ENCODE data around the gene PDLIM7. TPM values are rescaled to one million over a fixed set of nuclear protein-coding genes. Genes with fewer than 3 reads are reported as not detected.

PDLIM7 gene
- total and polyA plus RNA-seq, 2 donors (not counting 3 experiments of a cell fraction or from before 2014, with no cell fraction given) = 314 to 318 TPM

DNA sequence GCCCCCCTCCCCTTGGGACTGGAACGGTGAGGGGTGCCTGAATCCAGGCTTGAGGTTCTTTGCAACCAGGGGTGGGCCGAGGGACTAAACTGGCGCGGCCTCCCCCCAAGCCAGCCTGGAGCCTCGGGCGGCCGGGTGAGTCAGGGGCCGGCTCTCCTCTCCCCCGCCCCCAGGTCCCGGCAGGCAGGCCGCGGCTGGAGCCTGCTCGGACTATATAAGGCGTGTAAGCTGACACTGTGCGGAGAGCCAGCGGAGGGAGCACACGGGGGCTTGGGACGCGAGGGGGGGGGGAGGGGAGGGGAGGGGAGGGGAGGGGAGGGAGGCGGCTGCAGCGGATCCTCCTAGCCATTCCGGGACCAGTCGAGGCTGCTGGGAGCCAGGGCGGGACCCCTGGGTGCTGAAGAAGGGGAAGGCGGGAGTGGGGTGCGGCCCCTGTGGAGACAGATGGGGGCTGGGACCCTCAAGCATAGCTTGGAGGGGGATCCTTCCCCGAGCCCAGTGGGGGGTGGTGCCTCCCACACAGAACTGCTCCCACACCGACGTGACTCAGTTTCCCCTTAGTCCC lies 595 bp downstream of the PDLIM7 start:
- Histone ChIP-seq H3K4me3 (replicated peaks in 1 of 3; ENCODE audit: insufficient read depth in 1 of 3, low read depth in 1 of 3, low read length in 3 of 3) (peak overlapping the region; percentile 47 to 79 (median 74)), H3K4me2 (ENCODE audit: insufficient read depth, low read length) (peak overlapping the region; percentile 70), H3K4me1 (ENCODE audit: control insufficient read depth, extremely low read depth, insufficient read depth, low read length) (peaks cover 47% of the 10 kb centered on the region), H3K9ac (replicated peaks; ENCODE audit: extremely low read depth, insufficient read depth, low read length) (peak overlapping the region; percentile 93), H3K79me2 (ENCODE audit: control insufficient read depth, insufficient read depth, low read length) (peaks cover 32% of the 10 kb centered on the region), H3K27me3 (ENCODE audit: control insufficient read depth in 2 of 2, insufficient read depth in 2 of 2, low read length in 2 of 2) (no peaks in the 10 kb centered on the region), H2AFZ (ENCODE audit: low read depth, low read length) (no peak overlapping the region), H3K9me1 (replicated peaks; ENCODE audit: control insufficient read depth, extremely low read depth, insufficient read depth, low read length) (no peaks in the 10 kb centered on the region), H4K20me1 (replicated peaks; ENCODE audit: control insufficient read depth, extremely low read depth, insufficient read depth, low read length) (no peaks in the 10 kb centered on the region), H3K36me3 (ENCODE audit: control insufficient read depth in 2 of 2, extremely low read depth in 1 of 2, insufficient read depth in 2 of 2, low read length in 2 of 2) (peaks cover 5 to 9% of the 10 kb centered on the region in 2 experiments), H3K9me3 (replicated peaks; ENCODE audit: control insufficient read depth, insufficient read depth, low read length) (no peaks in the 10 kb centered on the region), H3K27ac (ENCODE audit: insufficient read depth, low read depth, low read length) (peak overlapping the region; percentile 93)
- dilution Hi-C loops (cut with MboI; ENCODE audit: extremely low pct_ligation_motif_present, low sequenced_read_pairs) (no loop called here), intact Hi-C loops (cut with micrococcal nuclease) (loop anchor here (1.0 to 10.0 kb wide), 6 partner anchors 12 to 962 kb away; partner anchors contain the start of genes DOK3, GRK6, N4BP3 and RNF44)
- peak; percentile 87 for DNase-seq (ENCODE audit: low read depth, low spot score)
- no peak for FAIRE-seq
- ChIA-PET POLR2A (interaction anchor here (0.7 to 3.0 kb wide), 12 partner anchors 8 to 386 kb away, joined by 3 to 17 read pairs (median 6); partner anchors contain the start of gene DOK3), CTCF (interaction anchor here (0.6 to 2.5 kb wide), 9 partner anchors 20 to 130 kb away, joined by 3 to 12 read pairs (median 4); no protein-coding TSS in a partner anchor)
- BruUV-seq (replicated peaks) = no TSS peak
- TF ChIP-seq POLR2AphosphoS5 (IDR thresholded peaks at IDR 0.05; ENCODE audit: insufficient read depth, low read depth, low read length) = peak; percentile 72
- peak; percentile 0 for TF ChIP-seq POLR2A (IDR thresholded peaks at IDR 0.05; ENCODE audit: low read depth, low read length)
- TF ChIP-seq, protein P1, sequence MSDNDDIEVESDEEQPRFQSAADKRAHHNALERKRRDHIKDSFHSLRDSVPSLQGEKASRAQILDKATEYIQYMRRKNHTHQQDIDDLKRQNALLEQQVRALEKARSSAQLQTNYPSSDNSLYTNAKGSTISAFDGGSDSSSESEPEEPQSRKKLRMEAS (IDR thresholded peaks at IDR 0.05; ENCODE audit: insufficient read depth, insufficient read length) = no peak
- TF ChIP-seq FOS (IDR thresholded peaks at IDR 0.05; ENCODE audit: borderline replicate concordance, insufficient read depth, low read length) = peak; percentile 47

DNA sequence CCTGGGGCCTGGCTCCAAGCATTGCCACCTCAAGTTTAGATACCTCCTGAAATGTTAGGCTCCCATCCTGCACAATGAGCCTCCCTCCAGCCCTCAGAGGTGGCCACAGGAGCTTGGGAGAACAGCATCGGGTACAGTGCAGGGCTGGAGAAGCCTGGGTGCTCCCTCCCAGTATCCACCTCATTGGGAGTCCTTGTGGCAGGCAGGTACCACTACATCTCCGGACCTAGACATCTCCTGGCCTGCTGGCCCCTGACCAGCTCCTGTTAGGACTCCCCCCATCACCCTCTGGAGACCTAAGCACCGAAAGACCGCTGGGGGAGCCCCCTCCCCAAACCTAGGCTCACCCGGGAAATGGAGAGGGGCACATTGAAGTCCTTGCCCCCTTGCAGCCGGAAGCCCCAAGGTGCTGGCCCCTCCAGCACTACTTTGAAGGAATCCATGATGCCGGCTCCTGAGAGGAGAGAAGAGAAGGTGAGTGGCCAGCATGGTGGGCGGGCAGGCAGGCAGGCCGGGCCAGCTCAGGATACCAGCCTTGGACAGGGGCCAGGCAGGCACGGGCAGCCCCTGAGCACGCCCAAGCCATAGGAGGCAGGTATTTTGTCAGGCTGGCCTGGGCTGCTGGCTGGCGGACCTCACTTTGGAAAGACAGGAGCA lies 1.2 kb downstream of the PDLIM7 start:
- peak overlapping the region; percentile 93 for H3K27ac ChIP-seq (ENCODE audit: insufficient read depth, low read depth, low read length)
- TSS peak; percentile 42 for BruUV-seq (replicated peaks)
- H3K9ac ChIP-seq (replicated peaks; ENCODE audit: extremely low read depth, insufficient read depth, low read length) = peak overlapping the region; percentile 93
- peaks cover 32% of the 10 kb centered on the region for H3K79me2 ChIP-seq (ENCODE audit: control insufficient read depth, insufficient read depth, low read length)
- CTCF ChIA-PET = interaction anchor here (0.6 to 3.0 kb wide), 10 partner anchors 10 to 186 kb away, joined by 3 to 15 read pairs (median 5); no protein-coding TSS in a partner anchor
- no peaks in the 10 kb centered on the region for H3K9me1 ChIP-seq (replicated peaks; ENCODE audit: control insufficient read depth, extremely low read depth, insufficient read depth, low read length)
- POLR2A ChIA-PET = interaction anchor here (0.6 to 3.0 kb wide), 8 partner anchors 10 to 386 kb away, joined by 3 to 17 read pairs (median 4); partner anchors contain the start of gene DOK3
- peak overlapping the region; percentile 70 for H3K4me2 ChIP-seq (ENCODE audit: insufficient read depth, low read length)
- H3K36me3 ChIP-seq (ENCODE audit: control insufficient read depth in 2 of 2, extremely low read depth in 1 of 2, insufficient read depth in 2 of 2, low read length in 2 of 2) = peaks cover 5 to 9% of the 10 kb centered on the region in 2 experiments
- peak overlapping the region; percentile 46 to 79 (median 74) for H3K4me3 ChIP-seq (replicated peaks in 1 of 3; ENCODE audit: insufficient read depth in 1 of 3, low read depth in 1 of 3, low read length in 3 of 3)
- peaks cover 49% of the 10 kb centered on the region for H3K4me1 ChIP-seq (ENCODE audit: control insufficient read depth, extremely low read depth, insufficient read depth, low read length)
- H4K20me1 ChIP-seq (replicated peaks; ENCODE audit: control insufficient read depth, extremely low read depth, insufficient read depth, low read length) = no peaks in the 10 kb centered on the region
- H3K27me3 ChIP-seq (ENCODE audit: control insufficient read depth in 2 of 2, insufficient read depth in 2 of 2, low read length in 2 of 2) = no peaks in the 10 kb centered on the region
- no peak overlapping the region for H2AFZ ChIP-seq (ENCODE audit: low read depth, low read length)
- DNase-seq (ENCODE audit: low read depth, low spot score) (no peak), FAIRE-seq (no peak)
- TF ChIP-seq POLR2AphosphoS5 (IDR thresholded peaks at IDR 0.05; ENCODE audit: insufficient read depth, low read depth, low read length) = no peak
- TF ChIP-seq, protein P2, sequence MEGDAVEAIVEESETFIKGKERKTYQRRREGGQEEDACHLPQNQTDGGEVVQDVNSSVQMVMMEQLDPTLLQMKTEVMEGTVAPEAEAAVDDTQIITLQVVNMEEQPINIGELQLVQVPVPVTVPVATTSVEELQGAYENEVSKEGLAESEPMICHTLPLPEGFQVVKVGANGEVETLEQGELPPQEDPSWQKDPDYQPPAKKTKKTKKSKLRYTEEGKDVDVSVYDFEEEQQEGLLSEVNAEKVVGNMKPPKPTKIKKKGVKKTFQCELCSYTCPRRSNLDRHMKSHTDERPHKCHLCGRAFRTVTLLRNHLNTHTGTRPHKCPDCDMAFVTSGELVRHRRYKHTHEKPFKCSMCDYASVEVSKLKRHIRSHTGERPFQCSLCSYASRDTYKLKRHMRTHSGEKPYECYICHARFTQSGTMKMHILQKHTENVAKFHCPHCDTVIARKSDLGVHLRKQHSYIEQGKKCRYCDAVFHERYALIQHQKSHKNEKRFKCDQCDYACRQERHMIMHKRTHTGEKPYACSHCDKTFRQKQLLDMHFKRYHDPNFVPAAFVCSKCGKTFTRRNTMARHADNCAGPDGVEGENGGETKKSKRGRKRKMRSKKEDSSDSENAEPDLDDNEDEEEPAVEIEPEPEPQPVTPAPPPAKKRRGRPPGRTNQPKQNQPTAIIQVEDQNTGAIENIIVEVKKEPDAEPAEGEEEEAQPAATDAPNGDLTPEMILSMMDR (IDR thresholded peaks at IDR 0.05; ENCODE audit: extremely low read depth in 1 of 2, insufficient read depth in 1 of 2, low read depth in 1 of 2, low read length in 2 of 2) = peak in 1 of 2 donors; percentile 46
- intact Hi-C loops (cut with micrococcal nuclease) = loop anchor here (10.0 kb wide), 2 partner anchors 619 to 961 kb away; partner anchors contain the start of genes N4BP3 and RNF44
- dilution Hi-C loops (cut with MboI; ENCODE audit: extremely low pct_ligation_motif_present, low sequenced_read_pairs) = no loop called here
- H3K9me3 ChIP-seq (replicated peaks; ENCODE audit: control insufficient read depth, insufficient read depth, low read length) = no peaks in the 10 kb centered on the region
